Choroid plexus epithelial cell (primary cell): ENCODE measurements around the gene RPS5.

Experiments
- DNase-seq: peaks from one replicate; pipeline ENCODE4 v3.0.0-alpha.2; 2010; ENCODE audit warnings: low read depth
- H3K4me3 ChIP-seq: 2 replicates; pipeline ENCODE4 v1.5.1; 2011; ENCODE audit warnings: low read depth, mild to moderate bottlenecking, control low read depth, low read length, moderate library complexity
- CTCF ChIP-seq: conservative IDR thresholded peaks from 2 replicates; pipeline ENCODE4 v1.5.1; 2011; ENCODE audit warnings: low read depth, mild to moderate bottlenecking, control low read depth, inconsistent platforms, low read length, moderate library complexity

Gene RPS5

GRCh38 chr19:58350001-58350861 is 36.8 kb upstream of the RPS5 start:
- peak; percentile 27 for DNase-seq
- TF ChIP-seq CTCF, result no peak
- H3K4me3 ChIP-seq, result peak overlapping the region; percentile 32

- no peak for TF ChIP-seq CTCF
- DNase-seq, result no peak
- H3K4me3 ChIP-seq, result no peak overlapping the region
Observed at GRCh38 chr19:58350871-58351557, 36.1 kb upstream of the RPS5 start.

- TF ChIP-seq CTCF, result no peak
- no peak overlapping the region for H3K4me3 ChIP-seq
- no peak for DNase-seq
Observed at GRCh38 chr19:58351558-58351878, 35.6 kb upstream of the RPS5 start.

- H3K4me3 ChIP-seq, result no peak overlapping the region
- no peak for TF ChIP-seq CTCF
- no peak for DNase-seq
Observed at GRCh38 chr19:58351990-58352755, 34.9 kb upstream of the RPS5 start.

- no peak for TF ChIP-seq CTCF
- H3K4me3 ChIP-seq, result no peak within 1 kb of the TSS
- no peak for DNase-seq
Observed at GRCh38 chr19:58352760-58353671, 34.1 kb upstream of the RPS5 start, which contains the start of gene A1BG. Gene A1BG, minus strand, starts transcription at chr19:58353492. Its CDS starts 55 bp downstream, at chr19:58353437.
